Chondrocyte (in vitro differentiated cells): ENCODE data around the gene KCNT1. TPM values are rescaled to one million over a fixed set of nuclear protein-coding genes. Genes with fewer than 3 reads are reported as not detected.
"Not testable (repeated sequence)": the region's sequence is repeated elsewhere in the genome, so short reads cannot be mapped to it uniquely, and the experiment has no call there.

Source experiments
- DNase-seq: peaks from one replicate; pipeline ENCODE4 v3.0.0; 2021; ENCODE audit warnings: mixed read lengths, low spot score
- H3K27ac Mint-ChIP-seq: one replicate; pipeline ENCODE4 v1.8.0; 2021; ENCODE audit warnings: mild to moderate bottlenecking, moderate library complexity, mixed read lengths; ENCODE audit not compliant: unreplicated experiment
- H3K27me3 Mint-ChIP-seq: 2 replicates; pipeline ENCODE4 v1.8.0; 2021; ENCODE audit warnings: low read depth, mixed read lengths
- H3K36me3 Mint-ChIP-seq: 2 replicates; pipeline ENCODE4 v1.8.0; 2021; ENCODE audit warnings: low read depth, mixed read lengths
- H3K4me1 Mint-ChIP-seq: 2 replicates; pipeline ENCODE4 v1.8.0; 2021; ENCODE audit warnings: low read depth, mild to moderate bottlenecking, mixed read lengths
- H3K4me3 Mint-ChIP-seq: one replicate; pipeline ENCODE4 v1.8.0; 2021; ENCODE audit warnings: mild to moderate bottlenecking, moderate library complexity, mixed read lengths; ENCODE audit not compliant: unreplicated experiment
- H3K9me3 Mint-ChIP-seq: 2 replicates; pipeline ENCODE4 v1.8.0; 2021; ENCODE audit warnings: low read depth, mixed read lengths
- total RNA-seq: library from RNA; stranded (reverse); gene quantifications from 3 replicates; pipeline ENCODE4 v1.2.1, GENCODE V29; 2021
- TF ChIP-seq, protein P1 (sequence below): fragments of 200-600 bp; sonication (generic); IDR thresholded peaks from 2 replicates; pipeline ENCODE4 v1.5.0; 2021; ENCODE audit warnings: antibody characterized with exemption, mild to moderate bottlenecking, moderate library complexity

The KCNT1 gene
- total RNA-seq, 1 donor from 2014 or later, result not detected

DNA sequence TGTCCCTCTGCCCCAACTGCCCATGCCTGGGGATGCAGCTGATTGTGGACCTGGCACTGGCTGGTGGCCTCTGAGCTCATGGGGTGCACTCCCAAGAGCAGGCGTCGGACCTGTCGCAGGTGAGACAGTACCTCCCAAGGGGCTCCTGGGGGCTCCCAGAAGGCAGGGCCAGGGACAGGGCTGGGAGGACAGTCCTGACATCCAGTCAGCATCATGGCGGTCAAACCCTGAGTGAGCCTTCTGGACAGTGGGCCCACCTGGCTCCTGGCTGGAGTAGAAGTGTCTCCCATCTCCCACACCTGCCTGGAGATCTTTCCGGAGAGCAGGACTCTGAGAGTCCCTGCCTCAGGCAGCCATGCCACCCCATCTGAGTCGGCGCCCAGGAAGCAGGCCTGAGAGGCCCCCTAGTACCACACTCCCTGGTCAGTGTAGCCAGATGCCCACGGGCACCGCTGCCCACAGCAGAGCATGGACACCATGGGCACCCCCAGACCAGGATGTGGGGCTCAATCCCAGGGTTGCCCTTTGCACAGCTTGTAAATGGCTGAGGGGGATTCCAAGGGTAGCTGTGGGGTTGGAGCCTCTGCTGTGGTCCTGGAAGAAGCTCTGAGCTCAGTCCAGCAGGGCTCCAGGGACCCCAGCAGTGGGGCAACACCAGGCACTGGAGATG, 32.2 kb upstream of the KCNT1 start:
- Mint-ChIP-seq H3K27ac (no peak overlapping the region), H3K36me3 (no peaks in the 10 kb centered on the region), H3K9me3 (peaks cover 8% of the 10 kb centered on the region)

GRCh38 chr9:135670721-135671590, 31.0 kb upstream of the KCNT1 start:
- H3K36me3 Mint-ChIP-seq, result no peaks in the 10 kb centered on the region
- H3K27me3 Mint-ChIP-seq, result peaks cover 26% of the 10 kb centered on the region
- TF ChIP-seq, protein P1, sequence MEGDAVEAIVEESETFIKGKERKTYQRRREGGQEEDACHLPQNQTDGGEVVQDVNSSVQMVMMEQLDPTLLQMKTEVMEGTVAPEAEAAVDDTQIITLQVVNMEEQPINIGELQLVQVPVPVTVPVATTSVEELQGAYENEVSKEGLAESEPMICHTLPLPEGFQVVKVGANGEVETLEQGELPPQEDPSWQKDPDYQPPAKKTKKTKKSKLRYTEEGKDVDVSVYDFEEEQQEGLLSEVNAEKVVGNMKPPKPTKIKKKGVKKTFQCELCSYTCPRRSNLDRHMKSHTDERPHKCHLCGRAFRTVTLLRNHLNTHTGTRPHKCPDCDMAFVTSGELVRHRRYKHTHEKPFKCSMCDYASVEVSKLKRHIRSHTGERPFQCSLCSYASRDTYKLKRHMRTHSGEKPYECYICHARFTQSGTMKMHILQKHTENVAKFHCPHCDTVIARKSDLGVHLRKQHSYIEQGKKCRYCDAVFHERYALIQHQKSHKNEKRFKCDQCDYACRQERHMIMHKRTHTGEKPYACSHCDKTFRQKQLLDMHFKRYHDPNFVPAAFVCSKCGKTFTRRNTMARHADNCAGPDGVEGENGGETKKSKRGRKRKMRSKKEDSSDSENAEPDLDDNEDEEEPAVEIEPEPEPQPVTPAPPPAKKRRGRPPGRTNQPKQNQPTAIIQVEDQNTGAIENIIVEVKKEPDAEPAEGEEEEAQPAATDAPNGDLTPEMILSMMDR, result no peak
- no peaks in the 10 kb centered on the region for H3K4me1 Mint-ChIP-seq
- peaks cover 8% of the 10 kb centered on the region for H3K9me3 Mint-ChIP-seq
- no peak overlapping the region for H3K4me3 Mint-ChIP-seq
- H3K27ac Mint-ChIP-seq, result no peak overlapping the region
- no peak for DNase-seq

More for the DNA sequence above, 32.2 kb upstream of the KCNT1 start:
- Mint-ChIP-seq H3K27me3 (peaks cover 24% of the 10 kb centered on the region), H3K4me3 (no peak overlapping the region), H3K4me1 (no peaks in the 10 kb centered on the region)
- no peak for DNase-seq
- TF ChIP-seq, protein P1, result no peak

GRCh38 chr9:135671591-135672041, 30.4 kb upstream of the KCNT1 start:
- TF ChIP-seq, protein P1, result no peak

DNA sequence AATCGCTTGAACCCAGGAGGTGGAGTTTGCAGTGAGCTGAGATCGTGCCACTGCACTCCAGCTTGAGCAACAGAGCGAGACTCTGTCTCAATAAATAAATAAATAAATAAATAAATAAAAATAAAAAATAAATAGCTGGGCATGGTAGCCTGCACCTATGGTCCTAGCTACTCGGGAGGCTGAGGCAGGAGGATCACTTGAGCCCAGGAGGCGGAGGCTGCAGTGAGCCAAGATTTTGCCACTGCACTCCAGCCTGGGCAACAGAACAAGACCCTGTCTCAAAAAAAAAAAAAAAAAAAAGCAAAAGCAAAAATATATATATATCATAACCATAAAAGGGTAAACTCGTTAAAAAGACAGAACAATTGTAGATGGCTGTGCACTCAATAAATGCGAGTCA, 29.2 kb upstream of the KCNT1 start:
- not testable (repeated sequence) for H3K4me3 Mint-ChIP-seq, H3K36me3 Mint-ChIP-seq

More at GRCh38 chr9:135671591-135672041, 30.4 kb upstream of the KCNT1 start:
- peaks cover 8% of the 10 kb centered on the region for H3K9me3 Mint-ChIP-seq
- peaks cover 22% of the 10 kb centered on the region for H3K27me3 Mint-ChIP-seq
- no peak overlapping the region for H3K4me3 Mint-ChIP-seq
- H3K4me1 Mint-ChIP-seq, result no peaks in the 10 kb centered on the region
- no peak overlapping the region for H3K27ac Mint-ChIP-seq
- H3K36me3 Mint-ChIP-seq, result no peaks in the 10 kb centered on the region
- no peak for DNase-seq

DNA sequence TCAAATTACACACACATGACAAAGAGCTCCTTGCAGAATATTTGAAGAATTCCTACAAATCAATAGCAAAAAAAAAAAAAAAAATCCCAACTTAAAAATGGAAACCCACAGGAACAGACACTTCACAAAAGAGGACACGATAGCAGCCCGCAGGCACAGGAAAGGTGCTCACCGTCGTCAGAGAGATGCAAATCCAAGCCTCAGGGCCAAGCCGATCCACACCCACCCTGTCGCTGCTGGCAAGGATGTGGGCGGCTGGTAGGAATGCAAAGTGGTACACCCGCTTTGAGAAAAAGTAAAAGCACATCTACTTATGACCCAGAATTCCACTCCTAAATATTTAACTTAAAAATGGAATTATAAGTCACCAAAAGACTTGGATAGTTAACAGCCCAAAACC, 28.0 kb upstream of the KCNT1 start:
- Mint-ChIP-seq H3K4me3 (no peak overlapping the region), H3K9me3 (peaks cover 2% of the 10 kb centered on the region), H3K27me3 (peaks cover 30% of the 10 kb centered on the region), H3K27ac (no peak overlapping the region), H3K36me3 (no peaks in the 10 kb centered on the region), H3K4me1 (no peaks in the 10 kb centered on the region)
- TF ChIP-seq, protein P1, result no peak
- peak; percentile 59 for DNase-seq

More for the DNA sequence above, 29.2 kb upstream of the KCNT1 start:
- H3K9me3 Mint-ChIP-seq, H3K4me1 Mint-ChIP-seq, DNase-seq, H3K27ac Mint-ChIP-seq: not testable (repeated sequence)
- peaks cover 30% of the 10 kb centered on the region for H3K27me3 Mint-ChIP-seq
